Spleen (tissue), 7 donors: ENCODE data around the gene CCNY.

ENCODE experiments used
- CTCF ChIP-seq, 11 experiments: fragments of 200-600 bp in 7 of 11; fragments of 450-650 bp in 4 of 11; sonication (generic) in 4 of 11; IDR thresholded peaks in 8 of 11; conservative IDR thresholded peaks in 3 of 11; 1 replicate in 7 of 11; 2 replicates in 4 of 11; pipeline versions ENCODE4 v1.4.0 to v1.8.0; 2016 to 2021; ENCODE audit warnings: antibody characterized with exemption in 11 of 11, inconsistent platforms in 4 of 11, mild to moderate bottlenecking in 1 of 11
- POLR2A ChIP-seq, 3 donors: fragments of 450-650 bp; IDR thresholded peaks; one replicate each; pipeline ENCODE4 v1.5.1; 2017; ENCODE audit warnings: antibody characterized with exemption in 3 of 3, mild to moderate bottlenecking in 1 of 3
- POLR2AphosphoS5 ChIP-seq, 3 donors: sonication (generic); formaldehyde crosslinking; IDR thresholded peaks; one replicate each; pipeline ENCODE4 v1.5.1; 2017; ENCODE audit warnings: antibody characterized with exemption in 3 of 3
- donor health status: DM: no; HTN: no; CAD: no; lungs with moderate emphysema.
- donor health status: DM: no; HTN: no; CAD: no.
- donor health status: DM: no; HTN: no; CAD: no.

GRCh38 chr10:35552650-35553342, 216.5 kb downstream of the CCNY start:
- no peak for TF ChIP-seq CTCF (IDR thresholded peaks at IDR 0.05 in 8 of 11, conservative IDR thresholded peaks at IDR 0.05 in 3 of 11)
- no peak for TF ChIP-seq POLR2A (IDR thresholded peaks at IDR 0.05)
- no peak for TF ChIP-seq POLR2AphosphoS5 (IDR thresholded peaks at IDR 0.05)
